NCI-H146 (cell line): ENCODE data around the gene CELSR2.
A peak's percentile ranks its signal among the peaks of the same experiment; 100 is the strongest.
"Not testable (repeated sequence)": the region's sequence is repeated elsewhere in the genome, so short reads cannot be mapped to it uniquely, and the experiment has no call there.

Experiments used
- DNase-seq: peaks from one replicate; lab custom pipeline; 2025; lab: John Stamatoyannopoulos, UW

CELSR2 gene

DNA sequence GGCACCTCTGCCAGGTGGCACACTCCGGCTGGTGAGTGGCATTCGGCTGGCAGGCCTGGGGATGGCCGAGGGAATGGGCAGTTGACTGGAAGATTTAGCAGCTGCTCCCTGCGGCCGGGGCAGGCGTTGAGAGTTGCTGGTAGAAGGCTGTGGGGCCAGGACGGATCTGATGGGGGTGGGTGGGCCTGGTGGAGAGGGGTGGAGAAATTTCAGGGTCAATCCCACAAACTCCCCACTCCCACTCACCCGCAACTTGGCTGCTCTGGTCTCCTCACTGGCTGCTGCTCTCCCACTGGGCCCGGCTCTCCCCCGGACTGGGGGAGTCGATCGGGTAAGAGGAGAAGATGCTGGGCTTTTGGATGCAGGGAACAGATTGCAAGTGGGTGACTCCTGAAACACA, 31.5 kb downstream of the CELSR2 start:
- DNase-seq = no peak

DNA sequence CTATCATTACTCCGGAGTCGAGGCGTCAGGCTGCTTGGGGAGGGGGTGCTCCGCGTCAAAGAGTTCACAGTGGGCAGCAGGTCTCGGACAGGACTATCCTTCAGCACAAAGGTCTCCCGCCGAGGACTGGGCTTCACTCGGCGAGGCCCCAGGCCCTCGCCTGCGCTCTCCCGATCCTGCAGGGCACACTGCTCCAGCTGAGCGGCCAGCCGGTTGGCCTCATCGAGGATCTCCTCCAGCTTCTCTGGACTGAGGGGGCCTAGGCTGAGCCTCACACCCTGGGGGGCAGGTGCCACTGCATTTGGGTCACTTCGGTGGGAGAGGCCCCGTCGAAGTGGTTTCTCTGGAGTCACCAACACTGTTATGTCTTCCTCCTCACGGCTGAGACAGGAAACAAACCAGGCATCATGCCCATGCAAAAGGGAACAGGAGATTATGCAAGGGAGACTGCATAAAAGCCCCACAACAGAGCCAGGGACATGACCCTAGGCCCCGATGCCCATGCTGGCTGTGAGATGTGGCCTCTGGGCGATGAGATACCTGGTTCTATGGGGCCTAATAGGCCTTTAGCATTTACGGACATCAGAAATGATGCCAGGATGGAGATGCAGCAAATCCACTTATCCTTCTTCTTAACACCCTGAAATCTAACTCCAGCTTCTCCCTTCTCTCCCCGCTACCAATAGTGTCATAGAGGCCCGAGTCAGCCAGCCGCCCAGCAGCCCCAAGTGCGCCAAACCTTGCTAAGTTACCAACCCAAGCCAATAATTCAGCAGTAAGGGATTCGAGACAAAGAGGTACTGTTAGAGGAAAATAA, 32.5 kb downstream of the CELSR2 start:
- DNase-seq = no peak

DNA sequence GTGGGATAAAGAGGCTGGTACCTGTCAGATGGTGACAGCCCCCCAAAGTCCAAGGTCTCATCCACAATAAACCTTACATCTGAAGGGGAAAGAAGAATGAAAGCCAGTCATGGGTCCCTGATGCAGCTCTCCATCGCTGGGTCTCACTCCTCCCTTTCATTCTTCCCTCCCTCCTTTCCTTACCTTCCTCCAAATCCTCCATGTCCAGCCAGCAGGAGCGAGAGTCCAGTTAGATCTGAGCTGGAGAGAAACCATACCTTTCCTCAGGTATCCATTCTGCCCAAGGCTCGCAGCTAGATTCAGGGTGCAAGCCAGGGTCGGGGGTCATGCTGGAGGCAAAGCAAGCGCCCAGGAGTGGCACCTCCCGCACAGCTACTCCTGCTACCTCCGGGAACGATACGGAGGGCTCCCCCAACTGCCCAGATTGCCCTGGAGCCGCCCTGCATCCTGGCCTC, 33.2 kb downstream of the CELSR2 start:
- peak; percentile 53 for DNase-seq

DNA sequence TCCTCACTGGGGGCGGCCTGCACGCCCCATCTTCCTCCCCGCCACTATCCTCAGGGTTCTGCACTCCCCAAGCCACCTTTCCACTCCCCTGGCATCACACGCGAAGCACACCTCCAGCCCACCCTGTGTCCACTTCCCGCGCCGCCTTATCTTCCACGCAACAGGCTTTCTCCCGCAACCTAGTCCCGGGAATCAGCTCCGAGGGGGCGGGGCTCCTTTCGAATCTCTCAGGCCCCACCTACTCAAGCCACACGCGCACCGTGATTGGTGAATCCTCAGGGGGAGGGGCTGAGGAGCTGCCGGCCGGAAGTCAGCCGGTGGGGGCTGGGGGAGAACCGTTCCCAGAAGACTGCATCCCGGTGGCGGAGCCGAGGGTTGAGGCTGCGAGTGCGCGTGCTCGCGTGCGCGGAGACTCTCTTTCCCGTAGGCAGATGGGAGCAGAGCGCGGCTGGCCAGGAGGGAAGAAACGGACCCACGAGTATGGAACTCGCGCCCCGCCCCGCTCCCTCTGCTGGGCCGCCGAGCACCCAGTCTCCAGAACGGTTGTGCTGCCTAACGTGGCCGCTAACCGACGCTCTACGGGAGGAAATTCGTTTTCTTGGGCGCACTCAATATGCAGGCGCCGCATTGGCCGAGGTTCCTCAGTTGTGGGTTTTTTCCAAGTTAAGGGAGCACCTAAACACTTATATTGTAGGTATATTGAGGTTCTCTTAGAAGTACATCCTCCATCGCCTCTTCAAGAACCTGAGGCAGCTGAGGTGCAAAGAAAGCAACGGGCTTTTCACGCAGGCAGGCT, 33.8 kb downstream of the CELSR2 start, which contains the start of gene PSRC1:
TSS of gene PSRC1 (minus strand) at position 194 of the 796 bp plus-strand sequence.
- peak; percentile 97 for DNase-seq

DNA sequence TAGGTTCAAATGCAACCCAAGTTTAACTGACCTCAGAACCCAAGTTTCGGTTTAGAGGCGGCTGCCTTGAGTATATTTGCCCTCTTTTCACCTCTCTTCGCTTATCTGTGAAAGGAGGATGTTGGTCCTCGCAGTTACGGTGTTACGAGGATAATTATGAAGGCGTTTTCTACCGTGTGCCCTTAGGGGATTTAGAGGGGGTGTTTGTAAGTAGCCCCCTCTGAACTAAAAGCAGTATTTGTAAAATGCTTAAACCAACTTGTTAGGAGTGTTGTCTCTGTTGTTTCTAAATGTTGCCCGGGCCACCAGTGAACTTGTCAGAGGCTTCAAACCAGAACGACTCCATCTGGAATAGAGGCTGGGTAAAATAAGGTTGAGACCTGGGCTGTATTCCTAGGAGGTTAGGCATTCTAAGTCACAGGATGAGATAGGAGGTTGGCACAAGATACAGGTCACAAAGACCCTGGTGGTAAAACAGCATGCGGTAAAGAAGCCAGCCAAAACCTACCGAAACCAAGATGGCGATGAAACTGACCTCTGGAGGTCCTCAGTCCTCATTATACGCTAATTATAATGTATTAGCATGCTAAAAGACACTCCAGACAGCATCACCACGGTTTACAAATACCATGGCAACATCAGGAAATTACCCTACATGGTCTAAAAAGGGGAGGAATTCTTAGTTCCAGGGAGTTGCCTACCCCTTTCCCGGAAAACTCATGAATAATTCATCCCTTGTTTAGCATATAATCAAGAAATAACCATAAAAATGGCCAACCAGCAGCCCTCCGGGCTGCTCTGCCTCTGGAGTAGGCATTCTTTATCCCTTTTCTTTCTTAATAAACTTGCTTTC, 34.6 kb downstream of the CELSR2 start:
- DNase-seq = peak; percentile 42

DNA sequence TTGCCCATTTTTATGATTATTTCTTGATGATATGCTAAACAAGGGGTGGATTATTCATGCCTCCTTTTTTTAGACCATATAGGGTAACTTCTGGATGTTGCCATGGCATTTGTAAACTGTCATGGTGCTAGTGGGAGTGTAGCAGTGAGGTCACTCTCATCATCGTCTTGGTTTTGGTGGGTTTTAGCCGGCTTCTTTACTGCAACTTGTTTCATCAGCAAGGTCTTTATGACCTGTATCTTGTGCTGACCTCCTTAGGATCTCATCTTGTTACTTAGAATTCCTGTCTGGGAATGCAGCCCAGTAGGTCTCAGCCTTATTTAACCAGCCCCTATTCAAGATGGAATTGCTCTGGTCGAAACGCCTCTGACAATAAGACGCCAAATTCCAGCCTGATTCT, 37.4 kb downstream of the CELSR2 start:
- DNase-seq = not testable (repeated sequence)

DNA sequence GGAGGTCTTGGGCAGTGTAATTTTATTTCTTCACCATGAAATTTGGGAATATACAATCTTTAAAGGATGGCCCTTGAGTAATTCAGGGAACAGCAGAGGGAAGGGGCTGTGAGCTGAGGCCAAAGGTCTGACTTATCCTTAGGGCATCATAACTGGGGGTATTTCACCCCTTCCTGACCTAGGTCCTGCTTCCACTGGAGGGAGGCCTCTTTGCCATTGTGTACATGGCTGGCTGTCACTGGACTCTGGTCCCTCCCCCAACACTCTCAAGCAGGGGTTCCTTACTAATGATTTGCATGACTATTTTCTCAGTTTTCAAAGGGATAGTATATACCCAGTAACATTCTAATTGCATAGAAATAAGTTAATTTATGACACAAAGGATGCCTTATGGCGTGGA, 40.8 kb downstream of the CELSR2 start:
- no peak for DNase-seq

DNA sequence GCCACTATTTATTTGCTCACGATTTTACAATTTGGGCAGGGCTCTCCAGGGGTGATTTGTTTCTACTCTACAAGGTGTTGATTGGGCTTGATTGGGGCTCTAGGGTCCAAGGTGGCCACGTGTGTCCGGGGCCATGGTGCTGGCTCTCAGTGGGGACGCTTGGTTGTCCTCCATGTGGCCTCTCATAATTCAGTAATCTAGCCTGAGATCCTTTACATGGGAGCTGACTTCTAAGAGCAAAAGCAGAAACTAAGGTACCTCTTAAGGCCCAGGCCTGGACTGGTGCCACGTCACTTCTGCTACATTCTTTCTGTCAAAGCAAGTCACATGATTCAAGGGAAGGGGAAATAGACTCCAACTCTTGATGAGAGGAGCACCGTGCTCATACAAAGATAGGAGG, 41.7 kb downstream of the CELSR2 start:
- no peak for DNase-seq

DNA sequence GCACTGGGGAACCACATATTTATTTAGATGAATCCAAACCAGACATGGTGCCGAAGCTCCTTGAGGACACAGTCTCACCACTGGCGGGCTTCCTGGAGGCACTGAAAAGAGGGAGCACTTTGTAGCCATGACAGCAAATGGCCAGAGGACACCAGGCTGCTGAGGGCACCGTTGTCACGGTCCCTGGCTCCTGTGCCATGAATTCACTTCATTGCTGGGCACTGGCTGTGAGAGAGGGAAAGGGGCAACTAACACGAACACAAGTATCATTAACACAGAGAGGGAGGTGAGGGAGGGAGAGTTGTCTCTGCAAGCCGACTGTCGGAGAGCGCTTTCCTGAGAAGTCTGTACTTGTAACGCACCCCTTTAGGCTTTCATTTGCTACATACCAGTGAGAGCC, 43.0 kb downstream of the CELSR2 start:
- DNase-seq = no peak

DNA sequence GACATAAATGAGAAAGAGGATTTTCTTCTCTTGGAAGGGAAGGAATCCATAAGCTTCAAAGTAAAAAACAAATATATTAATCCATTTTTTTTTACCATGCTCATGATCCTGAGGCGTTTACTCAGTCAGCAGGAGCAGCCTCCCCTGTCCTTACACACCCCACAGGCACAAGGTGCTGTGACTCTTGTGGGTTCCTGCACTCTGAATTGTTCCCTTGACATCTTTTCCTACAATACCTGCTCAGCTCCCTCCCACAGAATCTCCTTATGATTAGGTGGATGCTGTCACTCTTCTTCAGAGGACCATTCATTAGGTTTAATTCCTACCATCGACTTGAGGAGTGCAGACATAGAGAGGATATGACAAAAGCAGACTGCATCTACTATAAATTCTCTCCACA, 43.7 kb downstream of the CELSR2 start:
- no peak for DNase-seq

DNA sequence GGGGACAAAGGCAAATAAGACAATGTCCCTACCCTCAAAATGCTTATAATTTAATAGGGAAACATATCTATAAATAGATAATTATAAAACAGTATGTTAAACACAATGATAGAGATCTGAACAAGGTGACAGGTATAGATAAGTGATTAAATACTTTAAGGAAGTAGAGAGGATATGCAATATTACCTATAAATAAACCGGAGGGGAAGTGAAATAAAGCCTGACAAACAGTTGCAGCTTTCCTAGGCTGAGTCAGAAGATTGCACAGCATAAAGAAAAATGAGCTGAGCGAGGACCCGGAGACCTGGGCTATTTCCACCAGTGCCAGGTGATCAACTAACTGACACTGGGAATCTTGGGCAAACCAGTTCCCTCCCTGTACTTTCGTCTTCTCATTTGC, 45.1 kb downstream of the CELSR2 start:
- DNase-seq = no peak

DNA sequence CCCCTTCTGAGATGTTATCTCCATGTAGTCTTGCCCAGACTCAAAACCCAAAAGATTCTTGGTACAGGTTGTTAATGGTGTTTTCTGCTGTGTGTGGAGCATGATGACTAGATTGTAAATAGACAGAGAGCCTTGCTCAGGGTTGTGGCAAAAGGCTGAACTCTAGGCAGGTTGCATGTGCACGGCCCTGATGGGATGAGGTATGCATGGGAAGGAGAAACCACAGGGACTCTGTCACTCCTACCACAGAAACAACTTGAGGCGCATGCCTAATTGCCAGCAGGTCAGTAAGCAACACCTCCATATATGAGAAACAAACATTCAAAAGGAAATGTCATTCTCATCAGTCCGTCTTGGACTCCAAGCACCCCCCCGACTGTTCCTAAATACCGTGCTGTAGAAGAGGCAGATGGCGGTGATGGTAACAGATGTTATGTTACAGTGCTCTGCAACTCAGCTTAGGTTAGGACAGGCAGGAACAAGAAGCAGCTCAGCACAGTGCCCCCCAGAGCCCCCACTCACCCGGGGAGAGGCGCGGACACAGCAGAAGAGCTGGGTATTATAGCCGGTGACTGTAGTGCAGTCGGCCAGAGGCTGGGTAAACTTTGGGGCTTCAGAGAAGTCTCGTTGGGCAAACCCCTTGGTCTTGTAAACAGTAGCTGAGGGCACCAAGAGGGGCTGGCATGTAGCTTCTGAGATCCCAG, 46.5 kb downstream of the CELSR2 start:
- no peak for DNase-seq

DNA sequence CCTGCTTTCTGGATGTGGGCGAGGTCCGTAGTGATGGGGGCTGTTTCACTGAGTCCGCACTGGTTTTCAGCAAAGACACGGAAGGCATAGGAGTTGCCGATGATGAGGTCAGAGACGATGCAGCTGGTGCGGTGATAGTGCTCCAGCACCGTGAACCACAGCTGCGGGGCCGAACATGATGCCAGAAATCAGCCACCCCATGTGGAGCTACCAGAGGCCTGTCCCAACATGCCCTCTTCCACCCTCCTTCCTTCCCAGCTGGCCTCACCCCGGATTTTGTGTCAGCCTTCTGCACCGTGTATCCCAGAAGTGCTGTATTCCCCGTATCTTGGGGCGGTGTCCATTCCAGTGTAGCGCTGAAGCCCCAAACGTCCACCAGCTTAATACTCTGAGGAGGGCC, 47.4 kb downstream of the CELSR2 start:
- DNase-seq = no peak

DNA sequence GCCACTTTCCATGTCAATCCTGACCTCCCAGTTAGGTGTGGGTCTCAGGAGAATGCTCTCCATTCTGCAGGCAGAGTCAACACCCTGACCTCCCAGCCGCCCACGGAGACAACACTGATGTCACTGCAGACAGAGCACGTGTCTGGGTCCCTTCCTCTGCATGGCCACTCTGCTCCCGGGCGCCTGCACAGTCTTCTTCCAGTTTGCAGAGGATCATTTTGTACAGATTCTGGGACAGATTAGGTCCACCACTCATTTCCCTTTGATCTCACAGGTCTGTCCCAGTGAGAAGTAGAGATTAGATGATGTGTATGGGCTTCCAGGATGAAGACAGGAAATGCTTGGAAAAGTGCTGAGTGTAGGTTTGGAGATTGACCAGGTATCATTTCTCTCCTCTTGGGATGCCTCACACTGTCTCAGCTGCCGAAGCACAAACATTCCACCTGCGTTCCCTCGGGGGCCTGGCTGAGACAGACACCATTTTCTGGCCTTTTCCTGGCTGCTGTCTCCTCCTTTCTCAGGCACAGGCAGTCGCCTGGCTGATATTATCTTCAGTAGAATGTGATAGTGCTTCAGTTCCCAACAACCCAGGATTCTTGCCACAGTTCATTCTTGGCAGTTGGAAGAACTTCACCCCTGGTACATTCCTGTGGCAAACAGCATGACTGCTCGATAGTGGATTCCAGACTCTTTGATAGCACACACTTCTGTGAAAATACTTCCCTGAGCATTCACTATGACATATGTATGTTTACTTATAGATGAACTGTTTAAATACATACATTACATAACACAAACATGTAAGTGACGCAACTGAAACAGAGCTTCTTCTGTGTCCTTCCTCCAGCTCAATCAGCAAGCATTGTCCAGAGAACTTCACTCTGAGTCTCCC, 49.6 kb downstream of the CELSR2 start:
- DNase-seq = no peak

DNA sequence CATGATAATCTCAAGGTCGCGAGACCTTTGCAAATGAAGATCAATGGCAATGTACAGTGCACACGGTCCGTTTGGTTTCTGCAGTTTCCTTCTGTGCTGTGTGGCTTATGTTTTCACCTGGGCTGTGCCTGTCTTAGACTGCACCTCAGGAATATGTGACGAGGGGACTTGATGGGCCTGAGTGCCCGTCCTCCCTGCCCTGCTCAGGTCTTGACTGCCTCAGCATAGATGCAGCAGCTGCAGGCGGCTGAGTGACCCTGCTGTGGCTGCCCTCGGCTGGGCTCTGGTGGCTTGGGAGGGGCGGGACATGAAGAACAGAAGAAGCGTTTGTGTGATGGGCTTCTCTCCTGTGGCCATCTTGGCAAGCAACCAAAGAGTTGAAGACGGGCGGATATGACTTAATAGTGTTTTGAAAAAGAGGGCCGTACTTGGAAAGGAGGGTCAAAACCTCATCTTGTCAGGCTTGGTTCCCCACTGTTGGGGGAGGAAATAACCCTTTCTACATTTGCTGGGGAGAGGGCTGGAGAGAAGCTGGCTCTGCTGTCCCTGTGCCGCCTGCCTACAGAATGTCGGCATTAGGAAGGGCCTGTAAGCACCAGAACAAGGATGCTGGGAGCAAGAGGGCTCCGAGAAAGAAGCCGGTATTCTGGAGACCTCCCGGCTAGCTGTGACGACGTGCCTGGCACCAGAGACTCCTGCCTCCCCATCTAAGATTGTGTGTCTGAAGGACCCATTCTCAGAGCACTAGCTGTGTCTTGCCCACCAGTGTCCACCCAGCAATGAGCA, 50.4 kb downstream of the CELSR2 start:
- no peak for DNase-seq

DNA sequence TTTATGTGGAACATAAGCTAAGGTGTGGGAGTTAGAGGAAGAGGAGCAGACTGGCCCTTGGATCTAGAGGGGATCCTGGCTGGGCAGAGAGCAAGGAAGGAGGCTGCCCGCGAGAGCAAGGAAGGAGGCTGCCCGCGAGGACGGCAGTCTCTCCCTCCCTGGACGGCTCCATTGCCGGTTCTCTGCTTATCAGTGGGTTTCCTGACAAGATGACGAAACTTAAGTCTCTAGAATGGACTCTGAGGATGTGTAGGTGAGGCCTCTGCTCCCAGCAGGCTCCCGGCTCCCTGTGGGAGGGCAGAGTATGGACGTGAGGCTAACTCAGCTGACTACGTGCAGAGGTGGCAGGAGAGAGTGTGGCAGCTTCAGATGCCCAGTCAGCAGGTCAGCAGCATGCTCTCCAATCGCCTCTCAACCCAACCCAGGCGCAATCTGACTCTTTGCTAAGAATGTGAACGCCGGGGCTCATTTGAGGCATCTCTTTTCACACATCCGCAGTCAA, 51.4 kb downstream of the CELSR2 start:
- no peak for DNase-seq

DNA sequence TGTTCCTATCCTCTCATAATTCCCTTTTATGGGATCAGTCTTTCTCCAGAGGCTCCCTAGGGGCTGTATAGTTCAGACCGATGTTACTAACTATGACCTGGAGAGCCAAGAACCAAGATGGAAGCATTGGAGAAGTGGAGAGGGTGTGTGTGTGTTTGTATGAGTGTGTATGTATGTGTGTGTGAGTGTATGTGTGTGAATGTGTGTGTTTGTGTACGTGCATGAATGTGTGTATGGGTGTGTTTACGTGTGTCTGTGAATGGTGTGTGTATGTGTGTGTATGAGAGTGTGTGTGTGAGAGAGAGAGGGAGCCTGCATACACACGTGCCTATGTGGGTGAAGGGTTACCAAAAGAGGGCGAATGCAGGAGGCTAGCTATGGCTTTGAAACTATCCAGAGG, 52.5 kb downstream of the CELSR2 start:
- no peak for DNase-seq

DNA sequence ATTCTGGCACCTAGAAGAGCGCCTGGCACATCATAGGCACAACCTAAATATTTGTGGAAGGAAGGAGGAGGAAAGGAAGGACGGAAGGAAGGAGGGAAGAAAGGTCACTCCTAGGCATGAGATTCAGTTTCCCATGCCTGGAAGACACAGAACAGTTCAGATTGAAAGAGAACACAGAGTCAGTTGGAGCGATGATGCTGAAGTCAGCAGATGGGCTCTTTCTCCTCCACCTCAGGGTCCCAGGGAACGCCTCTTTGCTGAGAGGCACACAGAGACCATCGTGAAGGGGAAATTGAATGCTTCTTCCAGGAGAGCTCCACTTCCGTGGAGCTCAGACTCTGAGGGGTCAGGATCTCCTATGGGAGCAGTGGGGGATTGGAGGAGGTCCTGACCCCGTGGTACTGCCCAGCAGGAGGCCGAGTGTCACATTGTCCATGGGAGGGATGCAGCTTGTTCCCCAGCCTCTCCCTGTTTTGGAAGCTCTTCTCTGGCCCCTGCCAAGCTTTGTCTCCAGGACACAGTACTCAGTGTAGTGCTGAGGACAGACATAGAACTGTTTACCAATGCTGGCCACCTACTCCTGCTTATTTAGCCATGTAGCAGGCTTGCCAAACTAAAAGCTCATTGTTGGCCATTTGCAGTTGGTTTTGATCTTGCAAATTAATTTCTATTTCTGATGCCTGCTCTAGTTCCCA, 55.0 kb downstream of the CELSR2 start:
- DNase-seq = no peak

DNA sequence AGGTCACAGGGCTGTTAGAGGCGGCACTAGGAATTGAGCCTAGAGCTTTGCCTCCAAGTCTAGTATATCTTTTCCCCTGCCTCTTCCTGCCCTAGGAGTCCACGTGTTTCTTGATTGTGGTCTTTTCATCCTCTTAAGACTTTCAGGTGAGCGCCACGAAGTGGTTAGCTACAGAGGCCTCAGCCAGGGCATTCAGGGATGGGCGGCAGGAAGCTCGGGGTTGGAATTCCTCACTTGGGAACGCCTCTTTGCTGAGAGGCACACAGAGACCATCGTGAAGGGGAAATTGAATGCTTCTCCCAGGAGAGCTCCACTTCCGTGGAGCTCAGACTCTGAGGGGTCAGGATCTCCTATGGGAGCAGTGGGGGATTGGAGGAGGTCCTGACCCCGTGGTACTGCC, 56.7 kb downstream of the CELSR2 start:
- DNase-seq = not testable (repeated sequence)
